Lower lobe of right lung (tissue), 2 donors: ENCODE measurements around the gene MS4A13. TPM values are rescaled to one million over a fixed set of nuclear protein-coding genes. Genes with fewer than 3 reads are reported as not detected.

Experiments
- ATAC-seq, 2 donors: fragments of 200-7000 bp; cut with Tn5 transposase; one replicate each; pipeline ENCODE4 v1.9.1; 2020 to 2022; ENCODE audit warnings: mild to moderate bottlenecking in 2 of 2, moderate library complexity in 2 of 2
- DNase-seq: peaks from one replicate; pipeline ENCODE4 v3.0.0-alpha.2; 2020
- H3K27ac ChIP-seq: fragments of 200-600 bp; one replicate; pipeline ENCODE4 v1.8.0; 2022
- H3K27me3 ChIP-seq: fragments of 200-600 bp; one replicate; pipeline ENCODE4 v1.8.0; 2022; ENCODE audit warnings: low read depth
- H3K36me3 ChIP-seq: fragments of 200-600 bp; one replicate; pipeline ENCODE4 v1.8.0; 2022; ENCODE audit warnings: mild to moderate bottlenecking
- H3K4me1 ChIP-seq: fragments of 200-600 bp; one replicate; pipeline ENCODE4 v1.8.0; 2022
- H3K4me3 ChIP-seq: fragments of 200-600 bp; one replicate; pipeline ENCODE4 v1.8.0; 2022; ENCODE audit warnings: mild to moderate bottlenecking
- H3K9me3 ChIP-seq: fragments of 200-600 bp; one replicate; pipeline ENCODE4 v1.8.0; 2022
- CTCF ChIP-seq: fragments of 200-600 bp; IDR thresholded peaks from one replicate; pipeline ENCODE4 v1.8.0; 2022; ENCODE audit warnings: antibody characterized with exemption, mild to moderate bottlenecking
- intact Hi-C: fragments of 100-400 bp; cut with DNase I; formaldehyde crosslinking; loops from one replicate; pipeline ENCODE4 v1.11.0; 2022
- total RNA-seq: library from RNA; stranded (reverse); fragmentation: NEBNext Ultra II Directional; extraction: Animal tissue kit (Norgen Biotek cat#: 25700); gene quantifications from one replicate; pipeline ENCODE4 v1.2.1, GENCODE V29; 2021
- donor health status: DM: no; HTN: yes; CAD: no; lungs with severe emphysema.

Gene MS4A13
- total RNA-seq, 1 donor from 2014 or later, result not detected

GRCh38 chr11:60589611-60590010 lies 74.4 kb downstream of the MS4A13 start:
- DNase-seq (no peak), ATAC-seq (no peak)
- no peaks in the 10 kb centered on the region for H3K27me3 ChIP-seq
- H3K36me3 ChIP-seq, result no peaks in the 10 kb centered on the region
- intact Hi-C loops, result no loop called here
- H3K4me1 ChIP-seq, result no peaks in the 10 kb centered on the region
- H3K27ac ChIP-seq, result no peak overlapping the region
- no peak for TF ChIP-seq CTCF
- H3K4me3 ChIP-seq, result no peak overlapping the region
- H3K9me3 ChIP-seq, result no peaks in the 10 kb centered on the region

Other genes starting within 250 kb of the MS4A13 start
- gene MS4A4A, start 234.7 kb upstream of the MS4A13 start, total RNA-seq, result 89.5 TPM
- gene MS4A6E, start 188.1 kb upstream of the MS4A13 start, total RNA-seq, result not detected
- gene MS4A7, start 136.9 kb upstream of the MS4A13 start, total RNA-seq, result 315 TPM
- 19.4 TPM for gene MS4A14, start 118.9 kb upstream of the MS4A13 start, total RNA-seq
- not detected for gene MS4A5, start 85.8 kb upstream of the MS4A13 start, total RNA-seq
- gene MS4A1, start 59.5 kb upstream of the MS4A13 start, total RNA-seq, result 0.65 TPM
- not detected for gene MS4A12, start 22.6 kb upstream of the MS4A13 start, total RNA-seq
- gene MS4A8, start 184.2 kb downstream of the MS4A13 start, total RNA-seq, result 33.5 TPM
- not detected for gene MS4A18, start 209.3 kb downstream of the MS4A13 start, total RNA-seq
- gene MS4A15, start 241.5 kb downstream of the MS4A13 start, total RNA-seq, result 113 TPM